ENCODE measurements around the gene ANK2.

- TF ChIP-seq, protein P1, sequence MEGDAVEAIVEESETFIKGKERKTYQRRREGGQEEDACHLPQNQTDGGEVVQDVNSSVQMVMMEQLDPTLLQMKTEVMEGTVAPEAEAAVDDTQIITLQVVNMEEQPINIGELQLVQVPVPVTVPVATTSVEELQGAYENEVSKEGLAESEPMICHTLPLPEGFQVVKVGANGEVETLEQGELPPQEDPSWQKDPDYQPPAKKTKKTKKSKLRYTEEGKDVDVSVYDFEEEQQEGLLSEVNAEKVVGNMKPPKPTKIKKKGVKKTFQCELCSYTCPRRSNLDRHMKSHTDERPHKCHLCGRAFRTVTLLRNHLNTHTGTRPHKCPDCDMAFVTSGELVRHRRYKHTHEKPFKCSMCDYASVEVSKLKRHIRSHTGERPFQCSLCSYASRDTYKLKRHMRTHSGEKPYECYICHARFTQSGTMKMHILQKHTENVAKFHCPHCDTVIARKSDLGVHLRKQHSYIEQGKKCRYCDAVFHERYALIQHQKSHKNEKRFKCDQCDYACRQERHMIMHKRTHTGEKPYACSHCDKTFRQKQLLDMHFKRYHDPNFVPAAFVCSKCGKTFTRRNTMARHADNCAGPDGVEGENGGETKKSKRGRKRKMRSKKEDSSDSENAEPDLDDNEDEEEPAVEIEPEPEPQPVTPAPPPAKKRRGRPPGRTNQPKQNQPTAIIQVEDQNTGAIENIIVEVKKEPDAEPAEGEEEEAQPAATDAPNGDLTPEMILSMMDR (conservative IDR thresholded peaks at IDR 0.05; ENCODE audit: low read length): peak; percentile 81
- no peak for TF ChIP-seq EZH2phosphoT487 (IDR thresholded peaks at IDR 0.05; ENCODE audit: borderline replicate concordance)
These were observed 345.5 kb downstream of the ANK2 start for GRCh38 chr4:113394730-113395530.

Data from Loucy (cell line).